Skeletal muscle satellite cell (primary cell): ENCODE measurements around the gene TMEM270.

Experiments
- H3K27me3 ChIP-seq: 2 replicates; pipeline ENCODE4 v1.7.0; 2013; ENCODE audit warnings: low read length; ENCODE audit not compliant: control insufficient read depth, insufficient read depth
- H3K36me3 ChIP-seq: 2 replicates; pipeline ENCODE4 v1.7.0; 2013; ENCODE audit warnings: mild to moderate bottlenecking, control low read depth, low read length; ENCODE audit not compliant: insufficient read depth
- H3K4me1 ChIP-seq: 2 replicates; pipeline ENCODE4 v1.7.0; 2013; ENCODE audit warnings: low read length; ENCODE audit not compliant: control insufficient read depth, insufficient read depth
- H3K4me2 ChIP-seq: 2 replicates; pipeline ENCODE4 v1.7.0; 2013; ENCODE audit warnings: mild to moderate bottlenecking, low read length
- H3K4me3 ChIP-seq: 2 replicates; pipeline ENCODE4 v1.7.0; 2013; ENCODE audit warnings: low read length
- H3K9ac ChIP-seq: 2 replicates; pipeline ENCODE4 v1.7.0; 2013; ENCODE audit warnings: mild to moderate bottlenecking, low read depth, low read length, moderate library complexity
- H3K9me3 ChIP-seq: replicated peaks from 2 replicates; pipeline ENCODE4 v1.7.0; 2013; ENCODE audit warnings: mild to moderate bottlenecking, control low read depth, low read length

The TMEM270 gene

DNA sequence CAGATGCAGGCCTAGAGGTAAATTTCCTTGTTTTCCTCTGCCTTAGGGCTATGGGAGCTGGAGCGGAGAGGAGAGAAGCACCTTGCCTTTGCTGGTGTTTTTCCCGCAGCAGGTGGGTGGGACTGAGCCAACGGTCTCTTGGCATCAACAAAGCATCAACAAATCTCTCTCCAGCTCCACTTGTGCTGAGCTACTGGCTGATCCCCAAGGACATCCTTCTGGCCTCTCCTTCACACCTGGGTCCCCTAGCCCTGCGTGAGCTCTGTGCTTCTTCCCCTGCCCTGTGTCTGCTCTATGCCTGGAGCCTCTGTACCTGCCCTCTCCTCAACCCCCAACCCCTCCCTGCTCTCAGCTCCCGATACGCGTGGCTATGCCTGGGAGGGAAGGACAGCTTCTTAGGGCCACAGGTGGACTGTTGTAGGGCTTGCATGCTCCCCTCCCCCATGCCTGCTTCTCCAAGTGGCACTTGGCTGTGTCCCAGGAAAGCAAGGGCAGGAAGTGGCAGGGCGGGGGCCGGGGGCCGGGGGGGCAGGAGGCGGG lies 33.3 kb upstream of the TMEM270 start:
- Histone ChIP-seq H3K4me2 (no peak overlapping the region), H3K9ac (no peak overlapping the region), H3K36me3 (no peaks in the 10 kb centered on the region), H3K27me3 (no peaks in the 10 kb centered on the region), H3K9me3 (no peaks in the 10 kb centered on the region), H3K4me1 (peaks cover 26% of the 10 kb centered on the region), H3K4me3 (no peak overlapping the region)

DNA sequence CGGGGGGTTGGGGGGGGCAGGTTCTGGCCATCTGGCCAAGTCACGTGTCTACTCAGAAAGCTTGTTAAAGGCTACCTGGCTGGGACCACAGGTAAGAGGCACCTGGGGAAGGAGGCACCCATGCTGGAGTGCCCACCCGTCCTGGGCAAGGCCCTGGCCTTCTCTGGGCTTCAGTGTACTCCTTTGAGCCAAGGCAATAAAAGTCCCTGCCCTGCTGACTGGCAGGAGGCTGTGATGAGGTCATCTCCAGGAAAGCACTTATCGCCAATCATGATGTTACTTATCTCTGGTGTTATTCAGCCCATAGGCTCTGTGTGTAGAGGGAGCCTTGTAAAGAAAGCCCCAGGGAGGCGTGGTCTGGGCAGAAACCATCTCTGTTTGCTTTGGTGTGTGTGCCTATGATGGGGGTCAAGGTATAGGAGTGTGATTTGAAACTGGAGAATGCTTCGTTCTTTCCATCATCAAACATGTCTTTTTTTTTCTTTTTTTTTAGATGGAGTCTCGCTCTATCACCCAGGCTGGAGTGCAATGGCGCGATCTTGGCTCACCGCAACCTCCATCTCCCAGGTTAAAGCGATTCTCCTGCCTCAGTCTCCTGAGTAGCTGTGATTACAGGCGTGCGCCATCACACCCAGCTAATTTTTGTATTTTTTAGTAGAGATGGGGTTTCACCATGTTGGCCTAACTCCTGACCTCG lies 32.7 kb upstream of the TMEM270 start:
- Histone ChIP-seq H3K4me1 (peaks cover 20% of the 10 kb centered on the region), H3K4me2 (no peak overlapping the region), H3K9me3 (no peaks in the 10 kb centered on the region), H3K4me3 (no peak overlapping the region), H3K36me3 (no peaks in the 10 kb centered on the region), H3K9ac (no peak overlapping the region), H3K27me3 (no peaks in the 10 kb centered on the region)

DNA sequence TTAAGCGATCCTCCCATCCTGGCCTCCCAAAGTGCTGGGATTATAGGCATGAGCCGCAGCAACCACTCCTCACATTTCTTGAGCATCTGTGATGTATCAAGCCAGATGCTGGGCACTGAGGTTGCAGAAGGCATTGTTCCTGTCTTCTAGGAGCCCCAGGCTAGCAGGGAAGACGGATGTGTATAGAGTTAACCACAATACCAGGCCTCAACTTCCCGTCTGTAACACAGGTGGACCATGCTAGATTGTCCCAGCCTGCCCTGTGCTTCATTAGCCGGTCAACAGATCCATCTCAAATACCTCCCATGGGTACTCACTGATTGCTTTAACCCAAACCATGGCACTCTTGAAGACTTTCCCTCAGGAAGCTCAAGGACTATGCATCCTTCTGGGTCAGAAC lies 32.0 kb upstream of the TMEM270 start:
- Histone ChIP-seq H3K9me3 (no peaks in the 10 kb centered on the region), H3K36me3 (no peaks in the 10 kb centered on the region), H3K4me3 (no peak overlapping the region), H3K27me3 (no peaks in the 10 kb centered on the region), H3K4me1 (peaks cover 15% of the 10 kb centered on the region), H3K4me2 (no peak overlapping the region), H3K9ac (no peak overlapping the region)

DNA sequence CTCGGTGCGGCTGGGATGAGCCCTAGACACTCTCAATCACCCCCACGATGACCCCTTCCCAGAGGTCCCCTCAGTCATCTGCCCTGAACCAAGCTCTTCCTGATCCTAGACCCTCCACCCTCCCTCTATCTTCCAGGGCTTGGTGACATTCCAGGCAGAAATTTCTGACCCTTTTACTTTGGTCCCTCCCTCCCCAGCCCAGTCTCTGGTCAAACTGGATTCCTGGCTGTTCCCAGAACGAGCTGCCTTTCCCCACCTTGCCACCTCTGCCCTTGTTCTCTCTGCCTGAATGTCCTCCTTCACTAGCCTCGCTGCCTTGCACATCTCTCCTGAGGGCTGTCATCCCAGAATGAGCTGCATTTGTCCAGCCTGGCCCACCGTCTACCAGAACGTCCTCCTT lies 31.5 kb upstream of the TMEM270 start:
- H3K9ac ChIP-seq, result no peak overlapping the region
- no peak overlapping the region for H3K4me2 ChIP-seq
- peaks cover 15% of the 10 kb centered on the region for H3K4me1 ChIP-seq
- H3K27me3 ChIP-seq, result no peaks in the 10 kb centered on the region
- H3K36me3 ChIP-seq, result no peaks in the 10 kb centered on the region
- no peak overlapping the region for H3K4me3 ChIP-seq
- H3K9me3 ChIP-seq, result no peaks in the 10 kb centered on the region

DNA sequence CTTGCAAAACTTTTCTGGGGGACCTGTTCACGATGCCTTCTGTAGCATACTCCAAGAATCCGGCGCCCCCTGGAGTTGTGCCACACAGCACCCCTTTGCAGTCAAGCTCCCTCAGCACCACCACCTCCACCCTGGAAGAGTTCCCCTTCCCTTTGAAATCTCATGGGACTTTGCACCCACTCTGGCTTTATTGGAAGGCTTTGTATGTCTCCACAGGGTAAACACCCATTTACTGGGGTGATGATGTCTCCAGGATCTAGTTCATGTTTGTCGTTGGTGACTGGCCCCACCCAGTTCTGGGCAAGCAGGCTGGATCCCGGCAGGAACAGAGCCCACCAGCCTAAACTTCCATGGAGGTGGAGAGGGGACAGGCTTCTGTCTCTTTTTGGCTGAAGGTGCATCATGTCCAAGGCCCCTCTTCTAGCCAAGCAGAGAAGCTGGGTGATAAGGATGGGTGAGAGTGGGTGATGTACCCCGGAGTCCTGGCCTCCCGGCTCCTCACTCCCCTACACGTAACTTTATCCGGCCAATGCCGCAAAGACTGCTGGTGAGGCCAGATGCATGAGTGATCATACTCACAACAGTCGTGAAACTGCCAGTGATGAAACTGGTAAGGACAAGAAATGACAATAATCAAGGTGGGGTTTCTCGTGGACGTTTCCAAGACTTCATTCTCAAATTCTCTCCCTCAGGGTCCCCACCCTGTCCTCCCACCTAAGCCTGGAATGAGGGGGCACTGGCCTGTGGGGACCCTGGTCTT lies 30.9 kb upstream of the TMEM270 start:
- H3K36me3 ChIP-seq, result no peaks in the 10 kb centered on the region
- no peak overlapping the region for H3K9ac ChIP-seq
- peaks cover 11% of the 10 kb centered on the region for H3K4me1 ChIP-seq

DNA sequence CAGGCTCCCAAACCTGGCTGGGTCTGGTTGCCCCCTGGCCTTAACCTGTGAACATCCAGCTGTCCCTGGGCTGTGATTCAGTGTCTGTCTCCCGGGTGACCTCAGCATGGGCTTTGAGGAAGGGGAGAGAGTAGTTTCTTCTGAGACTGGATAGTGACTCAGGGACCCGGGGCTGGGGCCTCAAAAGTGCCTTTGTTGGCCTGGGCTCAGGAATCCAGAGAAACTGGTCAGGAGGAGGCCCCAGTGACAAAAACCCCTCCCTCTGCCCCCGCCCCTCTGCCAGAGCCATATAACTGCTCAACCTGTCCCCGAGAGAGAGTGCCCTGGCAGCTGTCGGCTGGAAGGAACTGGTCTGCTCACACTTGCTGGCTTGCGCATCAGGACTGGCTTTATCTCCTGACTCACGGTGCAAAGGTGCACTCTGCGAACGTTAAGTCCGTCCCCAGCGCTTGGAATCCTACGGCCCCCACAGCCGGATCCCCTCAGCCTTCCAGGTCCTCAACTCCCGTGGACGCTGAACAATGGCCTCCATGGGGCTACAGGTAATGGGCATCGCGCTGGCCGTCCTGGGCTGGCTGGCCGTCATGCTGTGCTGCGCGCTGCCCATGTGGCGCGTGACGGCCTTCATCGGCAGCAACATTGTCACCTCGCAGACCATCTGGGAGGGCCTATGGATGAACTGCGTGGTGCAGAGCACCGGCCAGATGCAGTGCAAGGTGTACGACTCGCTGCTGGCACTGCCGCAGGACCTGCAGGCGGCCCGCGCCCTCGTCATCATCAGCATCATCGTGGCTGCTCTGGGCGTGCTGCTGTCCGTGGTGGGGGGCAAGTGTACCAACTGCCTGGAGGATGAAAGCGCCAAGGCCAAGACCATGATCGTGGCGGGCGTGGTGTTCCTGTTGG lies 30.0 kb upstream of the TMEM270 start, which contains the start of gene CLDN4:
CLDN4 (plus strand) TSS at position 316 of the 903 bp plus-strand sequence; CDS start at position 522, 206 bp downstream.
- Histone ChIP-seq H3K9ac (no peak within 1 kb of the TSS), H3K4me3 (no peak within 1 kb of the TSS), H3K4me2 (no peak within 1 kb of the TSS), H3K36me3 (no peaks in the 10 kb centered on the region), H3K4me1 (peaks cover 11% of the 10 kb centered on the region), H3K27me3 (no peaks in the 10 kb centered on the region), H3K9me3 (no peaks in the 10 kb centered on the region)

More for the DNA sequence above, 30.9 kb upstream of the TMEM270 start:
- H3K9me3 ChIP-seq, result no peaks in the 10 kb centered on the region
- no peak overlapping the region for H3K4me2 ChIP-seq
- H3K4me3 ChIP-seq, result no peak overlapping the region
- no peaks in the 10 kb centered on the region for H3K27me3 ChIP-seq

DNA sequence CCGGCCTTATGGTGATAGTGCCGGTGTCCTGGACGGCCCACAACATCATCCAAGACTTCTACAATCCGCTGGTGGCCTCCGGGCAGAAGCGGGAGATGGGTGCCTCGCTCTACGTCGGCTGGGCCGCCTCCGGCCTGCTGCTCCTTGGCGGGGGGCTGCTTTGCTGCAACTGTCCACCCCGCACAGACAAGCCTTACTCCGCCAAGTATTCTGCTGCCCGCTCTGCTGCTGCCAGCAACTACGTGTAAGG lies 29.4 kb upstream of the TMEM270 start:
- no peaks in the 10 kb centered on the region for H3K36me3 ChIP-seq
- no peak overlapping the region for H3K4me3 ChIP-seq
- no peaks in the 10 kb centered on the region for H3K27me3 ChIP-seq
- H3K9ac ChIP-seq, result no peak overlapping the region
- H3K9me3 ChIP-seq, result no peaks in the 10 kb centered on the region
- peaks cover 11% of the 10 kb centered on the region for H3K4me1 ChIP-seq
- H3K4me2 ChIP-seq, result no peak overlapping the region

DNA sequence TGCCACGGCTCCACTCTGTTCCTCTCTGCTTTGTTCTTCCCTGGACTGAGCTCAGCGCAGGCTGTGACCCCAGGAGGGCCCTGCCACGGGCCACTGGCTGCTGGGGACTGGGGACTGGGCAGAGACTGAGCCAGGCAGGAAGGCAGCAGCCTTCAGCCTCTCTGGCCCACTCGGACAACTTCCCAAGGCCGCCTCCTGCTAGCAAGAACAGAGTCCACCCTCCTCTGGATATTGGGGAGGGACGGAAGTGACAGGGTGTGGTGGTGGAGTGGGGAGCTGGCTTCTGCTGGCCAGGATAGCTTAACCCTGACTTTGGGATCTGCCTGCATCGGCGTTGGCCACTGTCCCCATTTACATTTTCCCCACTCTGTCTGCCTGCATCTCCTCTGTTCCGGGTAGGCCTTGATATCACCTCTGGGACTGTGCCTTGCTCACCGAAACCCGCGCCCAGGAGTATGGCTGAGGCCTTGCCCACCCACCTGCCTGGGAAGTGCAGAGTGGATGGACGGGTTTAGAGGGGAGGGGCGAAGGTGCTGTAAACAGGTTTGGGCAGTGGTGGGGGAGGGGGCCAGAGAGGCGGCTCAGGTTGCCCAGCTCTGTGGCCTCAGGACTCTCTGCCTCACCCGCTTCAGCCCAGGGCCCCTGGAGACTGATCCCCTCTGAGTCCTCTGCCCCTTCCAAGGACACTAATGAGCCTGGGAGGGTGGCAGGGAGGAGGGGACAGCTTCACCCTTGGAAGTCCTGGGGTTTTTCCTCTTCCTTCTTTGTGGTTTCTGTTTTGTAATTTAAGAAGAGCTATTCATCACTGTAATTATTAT lies 28.9 kb upstream of the TMEM270 start:
- H3K36me3 ChIP-seq, result no peaks in the 10 kb centered on the region
- H3K4me3 ChIP-seq, result no peak overlapping the region
- no peaks in the 10 kb centered on the region for H3K9me3 ChIP-seq
- H3K4me2 ChIP-seq, result no peak overlapping the region
- no peak overlapping the region for H3K9ac ChIP-seq
- peaks cover 11% of the 10 kb centered on the region for H3K4me1 ChIP-seq
- no peaks in the 10 kb centered on the region for H3K27me3 ChIP-seq

DNA sequence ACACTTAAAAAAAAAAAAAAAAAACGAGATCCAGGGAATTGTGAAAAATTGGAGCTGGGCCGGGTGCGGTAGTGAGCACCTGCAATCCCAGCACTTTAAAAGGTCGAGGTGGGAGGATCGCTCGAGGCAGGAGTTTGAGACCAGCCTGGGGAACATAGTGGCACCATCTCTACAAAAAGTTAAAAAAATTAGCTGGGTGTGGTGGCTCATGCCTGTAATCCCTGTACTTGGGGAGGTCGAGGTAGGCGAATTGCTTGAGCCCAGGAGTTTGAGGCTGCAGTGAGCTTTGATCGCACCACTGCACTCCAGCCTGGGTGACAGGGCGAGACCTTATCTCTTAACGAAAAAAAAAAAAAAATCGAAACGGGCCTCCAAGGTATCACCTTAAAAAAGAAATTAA lies 28.2 kb upstream of the TMEM270 start:
- Histone ChIP-seq H3K9ac (no peak overlapping the region), H3K36me3 (no peaks in the 10 kb centered on the region), H3K9me3 (no peaks in the 10 kb centered on the region), H3K27me3 (no peaks in the 10 kb centered on the region), H3K4me2 (no peak overlapping the region), H3K4me1 (peaks cover 7% of the 10 kb centered on the region), H3K4me3 (no peak overlapping the region)

DNA sequence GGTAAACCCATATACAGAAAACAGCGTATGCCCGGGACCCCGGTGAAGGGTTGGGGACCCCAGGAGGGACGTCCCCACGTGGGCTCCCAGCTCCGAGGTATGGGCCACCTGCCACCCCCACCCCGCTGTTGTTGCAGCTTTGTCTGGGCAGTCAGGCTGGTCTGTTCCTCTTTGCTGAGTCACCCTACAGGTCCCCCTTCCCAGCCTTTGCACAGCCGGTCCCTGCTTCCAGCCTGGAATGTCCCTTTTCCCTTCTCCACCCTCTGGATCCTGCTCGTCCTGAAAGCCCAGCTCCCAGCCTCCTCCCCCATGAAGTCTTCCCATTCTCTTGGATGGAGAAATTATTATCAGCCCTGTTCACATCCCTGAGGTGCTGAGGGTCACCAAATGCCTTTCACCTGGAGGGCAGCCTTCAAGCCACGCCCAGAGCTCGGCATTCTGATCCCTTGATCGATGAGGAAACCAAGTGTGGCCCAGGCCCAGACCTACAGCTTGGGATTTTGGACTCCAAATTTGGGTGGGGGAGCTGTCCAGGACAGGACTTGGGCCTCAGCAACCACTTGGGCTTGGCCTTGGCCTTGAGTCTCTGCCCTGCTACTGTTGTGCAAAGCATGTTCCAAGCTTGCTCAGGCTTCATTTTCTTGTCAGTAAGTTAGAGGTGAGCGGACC lies 27.6 kb upstream of the TMEM270 start:
- H3K9ac ChIP-seq, result no peak overlapping the region
- H3K36me3 ChIP-seq, result no peaks in the 10 kb centered on the region
- H3K27me3 ChIP-seq, result no peaks in the 10 kb centered on the region
- H3K4me2 ChIP-seq, result no peak overlapping the region
- H3K4me3 ChIP-seq, result no peak overlapping the region
- H3K9me3 ChIP-seq, result no peaks in the 10 kb centered on the region
- peaks cover 1% of the 10 kb centered on the region for H3K4me1 ChIP-seq
